ENCODE measurements around the gene THRSP. TPM values are rescaled to one million over a fixed set of nuclear protein-coding genes. Genes with fewer than 3 reads are reported as not detected.
"Not testable (repeated sequence)": the region's sequence is repeated elsewhere in the genome, so short reads cannot be mapped to it uniquely, and the experiment has no call there.

Gene THRSP
- total RNA-seq, 4 donors from 2014 or later = 17.9 to 129 (median 47.3) TPM

DNA sequence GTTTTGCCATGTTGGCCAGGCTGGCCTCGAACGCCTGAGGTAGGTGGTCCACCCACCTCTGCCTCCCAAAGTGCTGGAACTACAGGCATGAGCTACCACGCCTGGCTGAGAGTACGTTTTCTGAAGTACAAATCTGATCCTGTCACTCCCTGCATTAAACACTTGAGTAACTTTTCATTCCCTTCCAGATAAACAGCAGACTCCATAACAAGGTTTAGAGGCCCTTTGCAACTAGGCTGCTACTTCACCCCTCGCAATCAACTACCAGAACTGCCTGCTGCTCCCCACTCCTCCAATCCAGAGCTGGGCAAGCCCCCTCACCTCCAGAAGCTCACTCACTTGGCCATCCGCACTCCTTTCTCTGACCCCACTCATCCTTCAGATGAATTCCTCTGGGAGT lies 42.0 kb upstream of the THRSP start:
- no peak overlapping the region for H3K27ac ChIP-seq
- no peaks in the 10 kb centered on the region for H3K36me3 ChIP-seq
- WGBS = 87% methylated on average over 6 of the region's 6 CpGs
- DNase-seq (ENCODE audit: low spot score in 2 of 2) = no peak
- no peak overlapping the region for H3K4me3 ChIP-seq
- no peaks in the 10 kb centered on the region for H3K27me3 ChIP-seq
- no peaks in the 10 kb centered on the region for H3K9me3 ChIP-seq
- TF ChIP-seq, protein P1, sequence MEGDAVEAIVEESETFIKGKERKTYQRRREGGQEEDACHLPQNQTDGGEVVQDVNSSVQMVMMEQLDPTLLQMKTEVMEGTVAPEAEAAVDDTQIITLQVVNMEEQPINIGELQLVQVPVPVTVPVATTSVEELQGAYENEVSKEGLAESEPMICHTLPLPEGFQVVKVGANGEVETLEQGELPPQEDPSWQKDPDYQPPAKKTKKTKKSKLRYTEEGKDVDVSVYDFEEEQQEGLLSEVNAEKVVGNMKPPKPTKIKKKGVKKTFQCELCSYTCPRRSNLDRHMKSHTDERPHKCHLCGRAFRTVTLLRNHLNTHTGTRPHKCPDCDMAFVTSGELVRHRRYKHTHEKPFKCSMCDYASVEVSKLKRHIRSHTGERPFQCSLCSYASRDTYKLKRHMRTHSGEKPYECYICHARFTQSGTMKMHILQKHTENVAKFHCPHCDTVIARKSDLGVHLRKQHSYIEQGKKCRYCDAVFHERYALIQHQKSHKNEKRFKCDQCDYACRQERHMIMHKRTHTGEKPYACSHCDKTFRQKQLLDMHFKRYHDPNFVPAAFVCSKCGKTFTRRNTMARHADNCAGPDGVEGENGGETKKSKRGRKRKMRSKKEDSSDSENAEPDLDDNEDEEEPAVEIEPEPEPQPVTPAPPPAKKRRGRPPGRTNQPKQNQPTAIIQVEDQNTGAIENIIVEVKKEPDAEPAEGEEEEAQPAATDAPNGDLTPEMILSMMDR (IDR thresholded peaks at IDR 0.05) = no peak
- TF ChIP-seq POLR2AphosphoS5 (IDR thresholded peaks at IDR 0.05) = no peak
- TF ChIP-seq POLR2A (IDR thresholded peaks at IDR 0.05) = no peak
- TF ChIP-seq EP300 (IDR thresholded peaks at IDR 0.05) = no peak
- peaks cover 11% of the 10 kb centered on the region for H3K4me1 ChIP-seq

DNA sequence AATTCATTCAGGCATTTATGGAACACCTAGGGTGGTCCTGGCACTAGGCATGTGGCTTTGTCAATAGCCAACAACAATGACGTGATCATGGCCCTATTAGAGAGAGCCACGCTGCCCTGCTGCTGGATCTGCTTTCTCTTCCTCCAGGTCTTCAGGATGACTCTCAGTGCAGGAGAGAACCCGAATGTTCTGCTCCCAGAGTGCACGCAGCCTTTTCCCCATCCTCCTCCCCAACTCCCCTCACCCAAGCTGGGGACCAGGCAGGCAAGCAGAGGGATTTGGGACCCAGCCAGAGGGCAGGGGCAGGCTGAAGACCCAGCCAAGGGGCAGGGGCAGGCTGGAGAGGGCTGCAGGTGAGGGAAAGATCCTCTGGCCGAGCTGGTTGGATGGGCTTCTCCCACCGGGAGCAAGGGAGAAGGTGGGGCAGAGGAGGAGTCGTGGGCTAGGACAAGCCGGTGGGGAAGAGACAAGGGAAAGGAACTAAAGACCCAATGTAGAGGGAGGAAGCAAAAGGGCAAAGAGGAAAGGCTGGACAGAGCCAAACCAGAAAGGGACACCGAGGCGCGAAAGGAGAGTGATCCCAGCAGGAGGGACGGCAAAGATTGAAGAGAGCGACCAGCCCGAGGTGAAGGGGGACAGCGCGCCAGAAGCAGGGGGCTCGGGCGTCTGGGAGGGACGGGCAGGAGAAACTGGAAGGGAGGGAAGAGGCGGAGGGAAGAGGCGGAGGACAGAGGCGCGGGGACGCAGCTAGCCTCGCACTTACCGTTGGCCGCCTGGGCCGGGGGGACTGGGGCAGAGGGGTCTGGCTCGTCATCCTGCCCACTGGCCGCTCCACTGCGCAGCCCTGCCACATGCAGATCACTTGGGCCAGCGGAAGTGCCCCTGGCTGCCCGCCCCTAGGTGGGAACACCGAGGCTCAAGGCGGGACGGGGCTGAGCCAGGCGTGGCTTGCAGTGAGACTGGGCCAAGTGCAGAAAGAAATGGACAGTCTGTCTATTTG lies 41.0 kb upstream of the THRSP start, which contains the start of gene KCTD14:
Gene KCTD14, minus strand, starts transcription at position 880 of the 1,000 bp plus-strand sequence. Its CDS starts 27 bp downstream, at position 853.
- Histone ChIP-seq H3K36me3 (no peaks in the 10 kb centered on the region), H3K4me3 (peak within 1 kb of the TSS; percentile 62), H3K27ac (peak within 1 kb of the TSS; percentile 78), H3K9me3 (no peaks in the 10 kb centered on the region), H3K4me1 (peaks cover 11% of the 10 kb centered on the region), H3K27me3 (no peaks in the 10 kb centered on the region)
- TF ChIP-seq, protein P1 (IDR thresholded peaks at IDR 0.05) = no peak
- TF ChIP-seq EP300 (IDR thresholded peaks at IDR 0.05) = no peak
- no peak for TF ChIP-seq POLR2AphosphoS5 (IDR thresholded peaks at IDR 0.05)
- no peak for TF ChIP-seq POLR2A (IDR thresholded peaks at IDR 0.05)
- 10% methylated on average over 34 of the region's 37 CpGs for WGBS
- DNase-seq (ENCODE audit: low spot score in 2 of 2) = no peak

DNA sequence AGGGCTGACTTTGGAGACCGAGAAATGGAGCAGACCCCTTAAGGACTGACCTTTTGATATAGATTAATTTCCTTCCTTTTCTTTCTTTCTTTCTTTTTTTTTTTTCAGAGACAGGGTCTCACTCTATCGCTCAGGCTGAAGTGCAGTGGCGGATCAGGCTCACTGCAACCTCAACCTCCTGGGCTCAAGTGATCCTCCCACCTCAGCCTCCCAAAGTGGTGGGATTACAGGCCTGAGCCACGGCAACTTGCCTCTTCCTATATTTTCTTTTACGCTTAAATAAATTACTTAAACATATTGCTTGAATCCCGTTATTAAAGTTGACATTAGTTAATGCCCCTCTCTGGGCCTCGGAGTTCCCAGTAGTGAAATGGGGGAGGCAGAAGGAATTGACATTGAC lies 40.2 kb upstream of the THRSP start:
- TF ChIP-seq EP300 (IDR thresholded peaks at IDR 0.05) = no peak
- H3K4me1 ChIP-seq = peaks cover 11% of the 10 kb centered on the region
- DNase-seq (ENCODE audit: low spot score in 2 of 2) = no peak
- H3K9me3 ChIP-seq = no peaks in the 10 kb centered on the region
- WGBS = 80% methylated on average over 7 of the region's 7 CpGs
- peak overlapping the region; percentile 78 for H3K27ac ChIP-seq
- peak overlapping the region; percentile 62 for H3K4me3 ChIP-seq
- H3K27me3 ChIP-seq = no peaks in the 10 kb centered on the region
- H3K36me3 ChIP-seq = no peaks in the 10 kb centered on the region

DNA sequence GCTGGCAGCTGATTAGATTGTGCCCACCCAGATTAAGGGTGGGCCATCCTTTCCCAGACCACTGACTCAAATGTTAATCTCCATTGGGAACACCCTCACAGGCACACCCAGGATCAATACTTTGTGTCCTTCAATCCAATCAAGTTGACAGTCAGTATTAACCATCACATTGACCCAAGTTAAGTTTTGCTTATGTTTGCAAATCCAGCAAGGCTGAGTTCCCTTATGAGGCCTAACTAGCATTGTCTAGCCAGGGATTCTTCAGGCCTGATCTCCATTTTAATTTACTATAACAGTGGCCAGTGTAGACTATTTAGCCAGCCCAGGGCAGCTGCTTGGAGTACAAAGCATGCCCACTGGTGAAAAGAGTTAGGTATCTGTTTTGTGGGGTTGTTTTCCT lies 38.3 kb upstream of the THRSP start:
- H3K36me3 ChIP-seq = no peaks in the 10 kb centered on the region
- DNase-seq (ENCODE audit: low spot score in 2 of 2) = no peak
- H3K9me3 ChIP-seq = no peaks in the 10 kb centered on the region
- H3K27me3 ChIP-seq = no peaks in the 10 kb centered on the region
- H3K4me3 ChIP-seq = no peak overlapping the region
- peaks cover 14% of the 10 kb centered on the region for H3K4me1 ChIP-seq
- H3K27ac ChIP-seq = no peak overlapping the region
- TF ChIP-seq, protein P1 (IDR thresholded peaks at IDR 0.05) = no peak
- TF ChIP-seq POLR2AphosphoS5 (IDR thresholded peaks at IDR 0.05) (no peak), EP300 (IDR thresholded peaks at IDR 0.05) (no peak), POLR2A (IDR thresholded peaks at IDR 0.05) (no peak)

DNA sequence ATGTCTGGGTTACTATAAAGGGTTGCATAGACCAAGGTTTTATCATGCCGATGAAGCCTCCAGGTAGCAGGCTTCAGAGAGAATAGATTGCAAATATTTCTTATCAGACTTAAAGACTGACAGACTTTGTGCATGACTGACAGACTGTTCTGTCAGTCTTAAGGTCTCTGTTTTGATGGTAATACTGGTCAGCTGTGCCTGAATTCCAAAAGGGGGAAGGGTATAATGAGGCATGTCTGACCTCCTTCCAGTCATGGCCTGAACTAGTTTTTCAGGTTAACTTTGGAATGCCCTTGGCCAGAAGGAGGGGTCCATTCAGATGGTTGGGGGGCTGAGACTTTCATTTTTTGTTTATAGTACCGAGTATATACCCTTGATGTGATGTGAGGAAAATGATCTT lies 35.9 kb upstream of the THRSP start:
- no peak overlapping the region for H3K4me3 ChIP-seq
- H3K36me3 ChIP-seq = no peaks in the 10 kb centered on the region
- H3K9me3 ChIP-seq = no peaks in the 10 kb centered on the region
- H3K27ac ChIP-seq = no peak overlapping the region
- WGBS = 90% methylated on average over 2 of the region's 2 CpGs
- no peak for DNase-seq (ENCODE audit: low spot score in 2 of 2)
- TF ChIP-seq EP300 (IDR thresholded peaks at IDR 0.05) (no peak), POLR2A (IDR thresholded peaks at IDR 0.05) (no peak), POLR2AphosphoS5 (IDR thresholded peaks at IDR 0.05) (no peak)
- TF ChIP-seq, protein P1 (IDR thresholded peaks at IDR 0.05) = no peak
- peaks cover 16% of the 10 kb centered on the region for H3K4me1 ChIP-seq
- H3K27me3 ChIP-seq = no peaks in the 10 kb centered on the region

DNA sequence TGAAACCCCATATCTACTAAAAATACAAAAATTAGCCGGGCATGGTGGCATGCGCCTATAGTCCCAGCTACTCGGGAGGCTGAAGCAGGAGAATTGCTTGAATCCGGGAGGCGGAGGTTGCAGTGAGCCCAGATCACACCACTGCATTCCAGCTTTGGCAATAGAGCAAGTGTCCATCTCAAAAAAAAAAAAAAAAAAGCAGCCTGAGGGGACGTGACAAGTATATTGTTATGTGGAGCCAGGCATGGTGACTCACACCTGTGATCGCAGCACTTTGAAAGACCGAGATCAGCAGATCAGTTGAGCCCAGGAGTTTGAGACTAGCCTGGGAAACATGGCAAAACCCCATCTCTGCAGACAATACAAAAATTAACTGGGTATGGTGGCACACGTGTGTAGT lies 35.2 kb upstream of the THRSP start:
- not testable (repeated sequence) for H3K27me3 ChIP-seq; H3K4me1 ChIP-seq; H3K4me3 ChIP-seq; H3K9me3 ChIP-seq; H3K36me3 ChIP-seq; DNase-seq (ENCODE audit: low spot score in 2 of 2); H3K27ac ChIP-seq
- 70% methylated on average over 9 of the region's 9 CpGs for WGBS

Data from suprapubic skin (tissue), 4 donors.